Islet precursor cell (in vitro differentiated cells): ENCODE measurements around the gene USF1.
"Not testable (repeated sequence)": the region's sequence is repeated elsewhere in the genome, so short reads cannot be mapped to it uniquely, and the experiment has no call there.

Source experiments
- DNase-seq: peaks from one replicate; pipeline ENCODE4 v3.0.0-alpha.2; 2018

The USF1 gene

GRCh38 chr1:161047436-161048420, 2.0 kb upstream of the USF1 start:
- DNase-seq, result no peak

DNA sequence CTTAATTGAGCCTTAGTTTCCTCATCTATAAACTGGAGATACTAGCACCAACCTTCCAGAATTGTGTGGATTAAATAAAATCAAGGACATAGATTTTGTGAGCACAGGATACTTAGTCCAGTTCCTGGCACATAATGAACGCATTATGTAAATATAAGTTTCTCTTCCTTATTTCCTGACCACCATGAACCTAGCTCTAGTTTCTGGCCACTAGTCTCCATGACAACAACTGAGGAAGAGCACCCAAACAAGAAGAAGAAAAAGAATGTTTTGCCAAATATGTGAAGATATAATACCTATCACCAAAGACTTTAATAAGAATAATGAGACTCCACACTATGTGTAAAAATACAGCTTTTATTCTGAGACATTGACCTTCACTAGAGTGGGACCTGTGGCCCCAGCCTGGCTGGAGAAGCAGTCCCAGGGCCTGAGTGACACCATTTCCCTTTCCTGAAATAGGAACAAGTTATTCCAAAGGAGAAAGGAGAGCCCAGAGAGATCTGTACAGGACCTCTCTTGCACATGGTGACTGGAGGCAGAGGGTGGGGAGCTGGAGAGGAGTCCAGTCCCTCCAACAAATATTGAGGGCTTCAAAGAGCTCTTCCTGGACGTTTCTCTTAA, 940 bp upstream of the USF1 start:
- DNase-seq, result no peak

DNA sequence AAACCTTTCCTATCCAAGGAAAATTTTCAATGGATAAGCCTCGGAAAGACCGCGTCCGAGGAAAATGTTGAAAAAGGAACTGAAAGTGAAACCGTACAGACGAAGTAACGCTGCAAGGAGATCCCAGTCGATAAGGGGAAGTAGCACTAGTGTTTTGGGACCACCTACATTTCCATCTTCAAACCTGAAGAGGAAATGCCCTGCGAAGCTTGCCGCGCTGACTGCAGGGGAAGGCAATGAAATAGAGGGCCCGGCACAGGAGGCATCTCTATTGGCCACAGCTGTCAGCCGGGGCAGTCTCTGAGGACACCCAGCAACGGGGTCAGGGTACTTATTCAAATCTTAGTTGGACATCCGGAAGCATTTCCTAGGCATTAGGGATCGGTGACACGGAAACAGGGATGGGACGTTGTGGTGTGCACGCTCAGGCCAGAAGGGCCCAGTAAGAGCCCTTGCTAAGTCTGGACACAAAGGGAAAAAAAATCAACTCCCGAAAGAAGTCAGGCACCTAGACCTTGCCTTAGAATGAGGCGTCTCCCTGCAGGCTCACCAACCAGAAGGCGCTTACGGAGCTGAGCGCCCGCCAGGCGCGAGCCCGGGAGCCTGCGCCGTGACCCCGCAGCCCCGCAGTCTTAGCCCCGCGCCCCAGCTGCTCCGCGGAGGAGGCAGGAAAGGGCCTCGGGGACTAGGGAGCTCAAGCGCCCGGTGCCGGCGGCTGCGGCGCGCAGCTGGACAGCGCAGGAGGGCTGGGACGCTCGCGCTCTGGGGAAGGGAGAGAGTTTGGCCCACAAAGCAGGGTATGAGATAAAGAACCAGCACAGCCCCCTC, 655 bp downstream of the USF1 start:
- DNase-seq, result peak; percentile 85

DNA sequence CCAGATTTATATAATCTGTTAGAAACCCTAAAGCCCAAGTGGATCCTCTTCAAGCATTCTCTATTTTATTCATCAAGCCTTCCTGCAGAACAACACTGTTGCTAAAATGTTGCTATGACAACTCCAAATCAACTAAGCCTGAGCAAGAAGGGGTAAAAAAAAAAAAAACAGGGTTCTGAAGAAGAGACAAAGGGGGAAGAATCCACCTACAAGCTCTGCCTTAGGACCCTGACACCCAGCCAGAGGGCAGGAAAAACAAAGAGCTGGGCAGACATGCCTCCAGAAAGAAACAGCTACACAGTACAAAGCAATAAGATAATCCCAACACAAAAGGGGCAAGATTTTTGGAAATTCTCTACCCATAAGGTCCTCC, 1.3 kb downstream of the USF1 start:
- DNase-seq, result no peak

DNA sequence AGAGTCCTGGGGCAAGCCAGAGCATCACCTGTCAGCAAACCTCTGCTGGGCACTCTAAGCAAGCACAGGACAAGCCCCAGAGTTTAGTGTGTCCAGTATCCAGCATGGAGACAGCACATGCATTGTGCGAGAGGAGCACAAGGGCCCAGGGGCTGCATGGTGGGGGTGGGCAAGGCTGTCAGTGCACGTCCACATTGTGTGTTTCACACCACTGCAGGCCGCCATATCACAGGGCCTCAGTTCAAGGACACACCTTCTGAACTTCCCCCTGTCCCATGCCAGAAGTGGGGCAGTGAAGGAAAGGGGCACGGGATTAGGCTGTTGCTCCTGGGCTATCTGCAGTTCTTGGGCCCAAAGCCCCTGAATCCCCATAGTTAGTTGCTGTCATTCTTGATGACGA, 6.2 kb downstream of the USF1 start:
- no peak for DNase-seq

GRCh38 chr1:161039154-161039545, 6.6 kb downstream of the USF1 start:
- DNase-seq, result no peak

DNA sequence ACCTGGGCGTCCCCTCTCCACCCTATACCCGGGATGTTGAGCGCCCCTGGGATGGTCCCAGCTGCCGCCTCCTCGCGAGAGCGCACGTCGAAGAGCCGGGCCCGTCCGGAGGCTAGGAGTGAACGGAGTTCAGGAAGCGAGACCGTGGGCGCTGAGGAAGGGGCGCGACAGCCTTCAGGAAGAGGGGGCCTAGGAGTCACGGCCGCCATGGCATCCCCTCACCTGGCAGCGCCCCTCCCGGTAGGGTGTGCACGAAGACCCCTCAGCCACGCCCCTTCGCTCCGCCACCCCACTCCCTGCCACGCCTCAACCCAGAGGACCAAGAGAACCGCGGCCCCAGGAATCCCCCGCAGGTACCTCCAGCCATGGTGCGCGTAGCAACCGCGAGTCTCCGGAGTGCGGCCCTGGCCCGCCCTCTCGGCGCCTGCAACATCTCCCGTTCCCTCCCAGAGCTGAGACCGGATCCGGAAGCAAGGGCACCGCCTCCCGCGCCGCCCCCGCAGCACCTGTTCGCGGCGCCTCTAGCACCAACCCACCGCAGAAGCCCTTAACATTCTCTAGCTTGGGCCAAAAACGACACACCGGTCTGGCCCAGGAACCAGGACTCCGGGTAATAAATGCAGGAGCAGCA, 7.1 kb downstream of the USF1 start, which contains the start of gene TSTD1:
Gene TSTD1, minus strand, starts transcription at position 442 of the 631 bp plus-strand sequence. Its CDS starts 75 bp downstream, at position 367.
- peak; percentile 88 for DNase-seq

GRCh38 chr1:161037661-161038522, 7.9 kb downstream of the USF1 start:
- DNase-seq, result no peak

DNA sequence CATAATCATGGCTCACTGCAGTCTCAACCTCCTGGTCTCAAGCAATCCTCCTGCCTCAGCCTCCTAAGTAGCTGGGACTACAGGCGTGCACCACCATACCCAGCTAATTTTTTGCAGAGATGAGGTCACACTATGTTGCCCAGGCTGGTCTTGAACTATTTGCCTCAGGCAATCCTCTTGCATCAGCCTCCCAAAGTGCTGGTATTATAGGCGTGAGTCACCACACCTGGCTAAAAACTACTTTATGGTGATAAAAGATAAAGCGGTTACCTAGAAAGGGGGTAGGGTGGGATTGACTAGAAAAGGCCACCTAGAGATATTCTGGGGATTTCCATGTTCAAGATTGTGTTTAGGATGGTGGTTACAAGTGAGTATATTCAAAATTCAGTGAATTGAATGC, 12.0 kb downstream of the USF1 start:
- DNase-seq, result peak; percentile 82

DNA sequence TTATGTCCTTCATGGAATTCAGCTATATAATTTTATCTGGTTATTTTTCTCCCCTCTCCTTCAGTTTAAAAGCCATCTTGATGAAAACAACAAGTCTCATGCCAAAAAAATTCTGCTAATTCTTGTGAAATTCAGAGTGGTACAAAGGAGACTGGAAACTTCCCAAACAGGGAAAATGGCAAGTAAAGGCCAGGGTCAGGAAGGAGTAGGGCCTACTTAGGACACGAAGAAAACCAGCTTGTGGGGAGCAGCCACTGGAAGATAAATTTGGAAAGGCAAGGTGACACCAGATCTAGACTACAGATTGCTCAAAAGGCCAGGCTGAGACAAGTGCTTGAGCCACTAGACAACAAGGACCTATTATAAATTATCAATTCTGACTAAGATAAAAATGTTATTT, 13.4 kb downstream of the USF1 start:
- no peak for DNase-seq

DNA sequence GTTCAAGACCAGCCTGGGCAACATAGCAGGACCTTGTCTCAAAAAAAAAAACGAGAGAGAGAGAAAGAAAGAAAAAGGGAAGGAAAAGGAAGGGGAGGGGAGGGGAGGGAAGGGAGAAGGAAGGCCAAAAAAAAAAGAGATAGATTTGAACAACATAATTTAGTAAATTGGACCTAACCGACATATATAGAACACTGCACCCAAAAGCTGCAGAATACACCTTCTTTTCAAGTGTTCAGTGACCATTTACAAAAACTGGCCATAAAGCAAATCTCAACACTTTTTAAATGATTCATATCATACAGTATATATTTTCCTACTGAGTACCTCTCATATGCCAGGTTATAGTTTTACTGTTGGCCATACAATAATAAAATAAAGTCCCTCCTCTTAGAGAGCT, 13.9 kb downstream of the USF1 start:
- DNase-seq, result no peak

GRCh38 chr1:161029466-161029865, 16.3 kb downstream of the USF1 start:
- not testable (repeated sequence) for DNase-seq

- DNase-seq, result not testable (repeated sequence)
Measured at GRCh38 chr1:161026954-161027353, 18.8 kb downstream of the USF1 start.

- DNase-seq, result not testable (repeated sequence)
Measured at GRCh38 chr1:161022432-161022831, 23.3 kb downstream of the USF1 start.

DNA sequence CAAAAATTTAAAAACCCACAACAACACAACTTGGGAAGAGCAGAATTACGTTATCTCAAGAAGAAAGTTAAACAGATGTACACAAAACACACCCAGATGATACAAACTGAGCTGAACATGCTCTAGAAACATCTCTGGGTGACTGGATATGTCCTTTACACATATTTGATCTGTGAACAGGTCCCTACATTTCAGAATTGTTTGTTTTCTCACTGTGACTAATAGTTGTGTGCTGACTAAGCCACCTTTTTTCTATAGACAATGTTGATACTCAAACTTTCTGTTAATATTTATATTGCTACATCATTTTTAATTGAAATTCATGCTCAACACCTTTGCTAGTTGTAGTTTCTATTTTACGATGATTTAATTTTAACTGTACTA, 23.8 kb downstream of the USF1 start:
- DNase-seq, result no peak

DNA sequence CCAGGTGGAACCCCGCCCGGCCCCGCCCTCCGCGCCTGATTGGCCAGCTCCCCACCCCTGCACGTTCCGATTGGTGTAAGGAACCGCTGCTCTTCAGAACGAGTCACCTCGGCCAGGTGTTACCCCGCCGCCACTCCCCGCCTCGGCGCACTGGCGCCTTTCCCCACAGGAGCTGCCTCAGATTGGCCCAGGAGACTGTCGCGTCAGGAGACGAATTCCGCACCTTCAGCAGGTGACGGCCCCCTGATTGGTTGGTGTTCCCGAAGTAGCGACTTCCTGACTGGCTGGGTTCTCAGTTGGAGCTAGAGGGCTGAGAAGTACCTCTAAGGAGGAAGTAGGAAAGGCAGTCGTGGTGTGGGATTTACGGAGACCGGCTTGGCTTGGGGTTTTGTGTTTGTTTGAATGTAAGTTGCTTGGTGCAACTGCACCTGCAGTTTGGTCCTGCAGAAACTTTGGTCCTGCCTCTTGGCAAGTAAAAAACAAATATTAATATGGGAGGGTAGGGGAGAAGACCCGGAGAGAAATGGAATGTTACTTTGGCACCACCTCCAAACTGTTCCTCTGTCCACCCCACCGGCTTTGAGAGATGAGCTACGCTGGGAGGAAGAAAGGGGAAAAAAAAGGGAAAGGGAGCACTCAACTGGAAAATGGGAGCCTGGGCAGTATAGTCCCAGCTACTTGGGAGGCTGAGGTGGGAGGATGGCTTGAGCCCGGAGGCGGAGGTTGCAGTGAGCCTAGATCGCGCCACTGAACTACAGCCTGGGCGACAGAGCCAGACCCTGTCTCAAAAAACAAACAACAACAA, 24.4 kb downstream of the USF1 start:
- peak; percentile 100 for DNase-seq

DNA sequence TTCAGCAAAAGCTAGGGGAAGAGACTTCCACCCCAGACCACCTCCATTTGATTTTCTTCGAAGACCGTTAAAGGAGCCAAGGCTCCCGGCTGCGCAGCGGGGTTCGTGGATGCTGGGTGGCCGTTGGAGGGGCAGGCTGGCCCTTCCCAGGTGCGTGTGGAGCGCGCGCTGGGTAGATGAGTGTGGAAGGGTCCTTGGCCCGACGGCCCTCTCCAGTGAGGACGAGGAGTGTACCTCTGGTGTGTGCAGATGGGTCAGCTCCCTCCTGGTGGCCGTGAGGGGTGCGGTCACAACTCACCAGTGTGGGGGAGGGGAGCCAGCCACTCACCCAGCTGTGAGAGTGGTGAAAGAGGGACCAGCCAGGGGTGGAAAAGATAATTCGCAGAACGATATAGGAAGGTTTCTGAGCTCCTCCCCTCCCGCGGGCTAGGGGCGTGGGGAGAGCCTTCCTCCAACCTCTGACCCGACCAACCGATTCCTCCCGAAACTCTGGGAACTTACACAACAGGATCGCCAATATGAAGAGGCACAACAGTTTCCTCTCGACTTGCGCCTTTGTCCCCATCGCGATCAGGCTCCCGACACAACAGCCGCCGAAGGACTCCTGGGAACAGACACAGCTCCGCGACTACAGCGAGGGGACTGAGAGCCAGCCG, 25.1 kb downstream of the USF1 start, which contains the start of gene F11R:
Gene F11R, minus strand, starts transcription at position 644 of the 656 bp plus-strand sequence. Its CDS starts 79 bp downstream, at position 565.
- DNase-seq, result peak; percentile 92

- no peak for DNase-seq
Measured at GRCh38 chr1:161019751-161020495, 25.9 kb downstream of the USF1 start.

DNA sequence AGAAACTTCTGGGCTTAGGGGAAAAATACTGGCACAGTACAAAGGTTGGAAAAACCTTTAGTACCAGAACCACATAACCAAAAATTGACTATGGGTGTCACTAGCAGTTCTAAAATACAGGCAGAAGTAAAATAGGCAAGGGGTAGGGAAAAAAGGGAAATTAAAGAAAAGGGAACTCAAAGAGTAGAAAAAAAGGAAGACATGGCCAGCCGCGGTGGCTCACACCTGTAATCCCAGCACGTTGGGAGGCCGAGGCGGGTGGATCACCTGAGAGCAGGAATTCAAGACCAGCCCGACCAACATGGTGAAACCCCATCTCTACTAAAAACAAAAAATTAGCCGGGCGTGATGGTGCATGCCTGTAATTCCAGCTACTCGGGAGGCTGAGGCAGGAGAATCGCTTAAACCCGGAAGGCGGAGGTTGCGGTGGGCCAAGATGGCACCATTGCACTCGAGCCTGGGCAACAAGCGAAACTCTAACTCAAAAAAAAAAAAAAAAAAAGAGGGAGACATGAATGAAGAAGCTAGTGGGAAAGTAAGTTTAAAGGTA, 26.6 kb downstream of the USF1 start:
- DNase-seq, result not testable (repeated sequence)
